Hematopoietic multipotent progenitor cell treated with erythropoietin and hydrocortisone succinate and interleukin-3 and kit ligand, for 6 days (in vitro differentiated cells): ENCODE measurements around the gene SDS.

Source experiments
- DNase-seq: peaks from one replicate; pipeline ENCODE4 v3.0.0-alpha.2; 2015

Gene SDS

DNA sequence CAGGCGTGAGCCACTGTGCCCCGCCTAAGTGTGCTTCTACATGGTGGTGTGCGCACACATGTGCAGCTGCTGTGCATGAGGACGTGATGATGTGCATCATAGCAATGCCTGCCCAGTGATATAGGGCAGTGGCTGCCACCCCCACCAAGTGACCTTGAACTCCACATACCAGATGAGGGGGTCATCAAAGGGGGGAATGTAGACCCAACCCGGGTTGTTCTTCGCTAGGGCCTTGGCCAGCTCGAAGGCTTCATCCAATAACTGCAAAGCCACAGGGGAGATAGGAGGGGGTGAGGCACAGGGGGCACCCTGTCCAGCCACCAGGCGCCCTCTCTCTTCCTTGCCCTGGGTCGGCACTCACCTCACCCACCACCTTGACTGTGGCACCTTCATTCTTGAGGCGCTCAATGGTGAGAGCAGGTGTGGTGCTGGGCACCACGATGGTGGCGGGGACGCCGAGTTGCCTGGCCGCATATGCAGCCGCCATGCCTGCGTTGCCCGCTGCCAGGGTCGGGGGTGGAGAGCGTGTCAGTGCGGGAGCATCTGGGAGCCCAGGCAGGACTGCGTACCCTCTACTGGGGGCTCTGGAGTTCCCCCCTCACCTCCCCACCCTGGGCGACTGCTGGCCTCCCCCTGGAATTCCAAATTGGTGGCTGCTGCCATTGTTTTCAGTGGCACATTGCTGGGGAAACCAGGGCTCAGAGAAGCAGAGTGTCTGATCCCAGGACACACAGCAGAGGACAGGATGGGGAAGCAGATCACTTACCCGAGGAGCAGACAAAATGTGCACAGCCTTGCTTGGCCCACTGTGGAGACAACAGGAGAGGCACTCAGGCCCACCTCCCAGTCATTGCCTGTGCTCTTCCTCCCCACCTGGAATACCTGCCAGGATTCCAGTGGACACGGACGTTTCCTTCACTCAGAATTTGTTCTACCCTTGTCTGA is 5.1 kb downstream of the SDS start:
- no peak for DNase-seq

- DNase-seq: no peak
Observed at GRCh38 chr12:113397497-113398197, 6.0 kb downstream of the SDS start.

DNA sequence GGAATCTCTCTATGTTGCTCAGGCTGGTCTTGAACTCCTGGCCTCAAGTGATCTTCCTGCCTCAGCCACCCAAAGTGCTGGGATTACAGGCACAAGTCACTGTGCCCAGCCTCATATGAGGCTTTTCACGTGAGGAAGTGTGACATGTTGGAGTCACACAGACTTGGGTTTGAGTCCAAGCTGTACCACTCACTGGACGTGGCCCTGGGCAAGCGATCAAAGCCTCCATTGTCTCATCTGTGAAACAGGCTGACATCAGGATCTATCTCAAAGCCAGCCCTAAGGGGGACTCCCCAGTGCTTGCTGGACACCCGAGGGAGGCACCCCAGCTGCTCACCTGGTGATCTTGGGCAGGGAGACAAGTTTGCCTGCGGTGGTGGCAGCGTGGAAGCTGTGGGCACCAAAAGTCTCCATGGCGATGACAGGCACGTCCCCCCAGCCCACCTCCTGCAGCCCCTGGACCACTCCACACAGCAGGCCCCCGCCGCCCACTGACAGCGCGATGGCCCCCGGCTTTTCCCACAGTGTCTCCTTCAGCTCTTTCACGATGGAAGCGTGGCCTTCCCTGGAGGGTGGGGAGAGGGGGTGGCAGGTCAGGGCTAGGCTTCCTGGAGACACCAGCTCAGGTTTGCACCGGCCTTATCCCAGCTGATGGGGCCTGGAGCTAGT is 6.7 kb downstream of the SDS start:
- DNase-seq: no peak

DNA sequence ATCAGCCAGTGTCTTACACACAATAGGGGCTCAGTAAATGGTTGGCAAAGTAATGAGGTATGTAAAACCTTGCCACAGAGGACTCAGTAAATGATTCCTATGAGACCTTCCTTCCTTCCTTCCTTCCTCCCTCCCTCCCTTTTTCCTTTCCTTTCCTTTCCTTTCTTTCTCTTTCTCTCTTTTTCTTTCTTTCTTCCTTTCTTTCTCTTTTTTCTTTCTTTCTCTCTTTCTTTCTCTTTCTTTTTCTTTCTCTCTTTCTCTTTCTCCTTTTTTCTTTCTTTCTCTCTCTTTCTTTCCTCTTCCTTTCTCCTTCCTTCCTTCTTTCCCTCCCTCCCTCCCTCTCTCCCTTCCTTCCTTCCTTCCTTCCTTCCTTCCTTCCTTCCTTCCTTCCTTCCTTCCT is 7.5 kb downstream of the SDS start:
- no peak for DNase-seq

DNA sequence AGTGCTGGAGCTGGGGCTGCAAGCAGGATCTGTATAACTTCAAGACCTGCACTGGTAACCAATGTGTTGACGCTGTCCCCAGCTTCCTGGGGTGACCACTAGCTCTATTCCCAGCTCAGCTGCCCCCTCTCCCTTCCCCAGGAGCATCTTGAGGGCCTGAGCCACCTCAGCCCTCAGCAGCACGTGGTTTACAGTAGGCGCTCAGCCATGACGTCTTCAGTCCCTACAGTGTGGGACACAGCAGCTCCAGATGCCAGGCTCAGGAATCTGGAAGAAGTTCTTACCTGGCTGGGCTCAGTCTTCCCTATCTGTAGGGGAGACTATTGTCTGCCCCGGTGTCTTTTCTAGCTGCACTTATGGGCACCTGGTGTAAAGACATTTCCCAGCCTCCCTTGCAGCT is 8.6 kb downstream of the SDS start:
- no peak for DNase-seq

GRCh38 chr12:113393749-113394148 is 9.9 kb downstream of the SDS start:
- DNase-seq: no peak

DNA sequence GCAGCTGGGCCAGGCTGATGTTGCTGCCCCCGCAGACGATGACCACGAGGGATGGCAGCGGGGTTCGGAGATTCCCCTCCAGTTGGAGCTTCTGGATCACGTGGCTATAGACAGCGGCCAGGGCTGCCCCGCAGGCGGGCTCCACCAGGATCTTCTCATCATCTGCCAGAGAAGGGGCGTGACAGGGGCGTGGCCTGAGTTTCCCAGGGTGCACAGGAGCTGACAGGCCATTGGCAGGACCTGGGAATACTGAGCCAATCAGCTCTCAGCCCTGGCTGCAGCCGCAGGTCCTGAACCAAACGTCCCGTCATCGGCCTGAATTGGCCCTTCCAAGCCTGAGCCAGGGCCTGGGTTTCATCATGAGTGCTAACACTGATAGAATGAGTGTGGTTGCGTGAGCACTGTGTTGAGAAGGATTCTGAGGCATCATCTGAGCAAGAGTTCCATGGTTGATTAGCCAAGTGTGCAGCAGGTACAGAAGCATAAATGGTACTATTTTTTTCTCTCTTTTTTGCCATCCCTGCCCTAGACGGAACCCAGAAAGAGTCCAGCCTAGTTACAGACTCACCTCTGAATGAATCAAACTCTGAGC is 10.6 kb downstream of the SDS start:
- peak; percentile 25 for DNase-seq

GRCh38 chr12:113392520-113392919 is 11.2 kb downstream of the SDS start:
- no peak for DNase-seq

GRCh38 chr12:113391650-113392337 is 11.9 kb downstream of the SDS start:
- no peak for DNase-seq

GRCh38 chr12:113391145-113391544 is 12.5 kb downstream of the SDS start:
- no peak for DNase-seq

DNA sequence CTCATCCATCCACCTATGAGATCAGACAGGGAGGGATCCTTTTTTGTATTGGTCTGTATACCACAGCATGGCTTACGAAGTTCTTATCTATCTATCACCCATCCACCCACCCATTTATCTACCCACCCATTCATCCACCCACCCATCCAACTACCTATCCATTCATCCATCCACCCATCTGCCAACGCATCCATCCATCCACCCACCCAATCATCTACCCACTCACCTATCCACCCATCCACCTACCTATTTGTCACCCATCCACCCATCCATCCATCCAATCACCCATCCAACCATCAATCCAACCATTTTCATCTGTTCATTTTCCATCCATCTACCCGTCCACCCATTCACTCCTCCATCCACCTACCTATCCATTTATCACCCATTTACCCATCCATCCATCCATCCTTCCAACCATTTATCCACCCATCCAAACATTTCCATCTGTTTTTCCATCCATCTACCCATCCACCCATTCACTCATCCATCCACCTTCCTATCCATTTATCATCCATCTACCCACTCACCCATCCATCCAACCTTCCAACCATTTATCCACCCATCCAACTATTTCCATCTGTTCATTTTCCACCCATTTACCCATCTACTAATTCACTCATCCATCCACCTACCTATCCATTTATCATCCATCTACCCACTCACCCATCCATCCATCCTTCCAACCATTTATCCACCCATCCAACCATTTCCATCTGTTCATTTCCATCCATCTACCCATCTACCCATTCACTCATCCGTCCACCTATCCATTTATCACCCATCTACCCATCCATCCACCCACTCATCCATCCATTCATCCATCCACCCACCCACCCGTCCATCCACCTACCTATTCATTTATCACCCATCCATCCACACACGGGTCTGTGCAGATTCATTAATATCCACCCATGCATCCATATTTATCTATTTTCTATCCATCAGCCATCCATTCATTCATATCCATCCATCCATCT is 13.3 kb downstream of the SDS start:
- DNase-seq: no peak

GRCh38 chr12:113388351-113388750 is 15.3 kb downstream of the SDS start:
- no peak for DNase-seq

GRCh38 chr12:113387631-113388030 is 16.1 kb downstream of the SDS start:
- DNase-seq: no peak

GRCh38 chr12:113386866-113387566 is 16.7 kb downstream of the SDS start:
- no peak for DNase-seq

GRCh38 chr12:113385282-113385882 is 18.3 kb downstream of the SDS start:
- no peak for DNase-seq

GRCh38 chr12:113384778-113385177 is 18.9 kb downstream of the SDS start:
- DNase-seq: no peak

- no peak for DNase-seq
Observed at GRCh38 chr12:113382206-113382605, 21.5 kb downstream of the SDS start.

GRCh38 chr12:113381220-113381619 is 22.5 kb downstream of the SDS start:
- no peak for DNase-seq

DNA sequence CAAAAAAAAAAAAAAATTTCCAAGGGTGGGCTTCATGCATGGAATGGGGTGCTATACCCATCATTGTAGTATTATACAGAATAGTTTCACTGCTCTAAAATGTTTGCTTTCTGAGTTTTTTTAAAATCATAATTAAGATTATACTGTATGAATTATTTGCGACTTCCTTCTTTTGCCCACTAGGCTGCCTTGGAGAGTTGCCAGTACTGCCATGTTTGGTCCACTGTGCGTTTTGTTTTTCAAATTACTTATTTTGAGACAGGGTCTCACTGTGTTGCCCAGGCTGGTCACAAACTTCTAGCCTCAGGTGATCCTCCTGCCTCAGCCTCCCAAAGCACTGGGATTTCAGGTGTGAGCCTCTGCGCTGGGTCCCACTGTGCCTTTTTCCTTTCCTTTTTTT is 25.4 kb downstream of the SDS start:
- peak; percentile 61 for DNase-seq

GRCh38 chr12:113374823-113375428 is 28.8 kb downstream of the SDS start:
- DNase-seq: no peak
